HG03066 (cell line): ENCODE measurements around the gene ANKRD33.

ENCODE experiments used
- ATAC-seq: cut with Tn5 transposase; IDR thresholded peaks from one replicate; pipeline ENCODE4 v1.9.1; 2021; ENCODE audit warnings: low read depth; ENCODE audit not compliant: unreplicated experiment

Gene ANKRD33

DNA sequence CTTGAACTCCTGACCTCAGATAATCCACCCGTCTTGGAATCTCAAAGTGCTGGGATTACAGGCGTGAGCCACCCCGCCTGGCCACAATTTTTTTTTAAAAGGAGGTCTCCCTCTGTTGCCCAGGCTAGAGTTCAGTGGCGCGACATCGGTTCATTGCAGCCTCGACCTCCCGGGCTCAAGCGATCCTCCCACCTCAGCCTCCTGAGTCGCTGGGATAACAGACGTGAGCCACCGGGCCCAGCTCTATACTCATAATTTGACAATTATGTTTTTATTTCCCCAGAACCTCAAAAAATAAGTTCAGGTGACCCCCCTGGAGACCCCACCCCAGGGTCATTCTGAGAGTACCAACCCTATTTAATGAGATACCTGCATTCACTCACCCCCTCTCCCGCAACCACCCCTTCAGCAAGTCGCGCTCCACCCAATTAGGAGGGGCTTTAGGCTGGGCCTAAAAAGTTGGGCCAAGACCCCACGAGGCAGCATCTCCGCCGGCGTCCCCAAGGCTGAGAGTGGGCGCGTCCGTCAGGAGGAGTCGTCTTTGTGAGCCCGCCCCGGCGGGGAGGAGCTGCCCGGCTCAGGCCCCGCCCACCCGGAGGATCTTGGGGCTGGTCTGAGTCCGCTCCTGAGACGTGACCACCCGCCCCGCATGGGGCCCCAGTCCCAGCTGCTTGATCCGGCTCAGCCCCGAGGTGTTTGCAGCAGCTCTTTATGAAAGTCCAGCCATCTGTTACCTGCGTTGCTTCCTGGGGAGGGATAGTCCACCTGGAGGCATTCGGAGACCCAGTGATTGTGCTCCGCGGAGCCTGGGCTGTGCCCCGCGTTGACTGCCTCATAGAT lies at the start of gene ANKRD33:
TSS of gene ANKRD33 (plus strand) at position 628 of the 840 bp plus-strand sequence. CDS start at position 712, 84 bp downstream.
- ATAC-seq, result no peak

GRCh38 chr12:51838762-51839161 lies 49.1 kb upstream of the ANKRD33 start:
- no peak for ATAC-seq

DNA sequence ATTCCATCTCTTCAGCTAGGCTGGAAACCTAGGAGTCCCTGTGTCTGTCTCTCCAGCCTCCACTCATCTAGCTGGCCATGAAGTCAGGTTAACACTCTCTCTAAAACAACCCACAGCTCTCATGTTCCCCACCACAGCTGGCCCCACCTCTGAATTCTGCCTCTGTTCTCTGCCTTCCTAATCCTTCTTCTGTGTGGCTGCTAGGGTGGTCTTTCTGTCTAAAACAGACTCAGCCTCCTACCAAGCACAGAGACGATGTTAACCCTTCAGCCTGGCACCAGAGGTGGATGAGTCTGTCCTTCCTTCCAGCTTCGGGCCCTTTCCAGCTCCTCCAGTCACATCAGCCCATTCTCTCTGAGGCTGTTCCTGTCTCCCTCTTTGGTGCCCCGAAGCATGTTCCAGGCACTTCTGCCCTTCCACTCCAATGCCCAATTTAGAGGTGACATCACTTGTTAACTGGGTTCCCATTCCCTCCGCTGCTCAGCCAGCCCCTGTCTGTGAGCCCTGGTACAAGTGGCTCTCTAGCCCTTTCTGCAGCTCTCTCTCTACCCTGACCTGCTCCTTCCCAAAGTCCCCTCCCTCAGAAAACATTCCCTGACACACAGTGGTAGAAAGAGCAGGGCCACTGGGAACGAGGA lies 48.5 kb upstream of the ANKRD33 start:
- no peak for ATAC-seq

GRCh38 chr12:51840966-51841365 lies 46.9 kb upstream of the ANKRD33 start:
- ATAC-seq, result no peak

DNA sequence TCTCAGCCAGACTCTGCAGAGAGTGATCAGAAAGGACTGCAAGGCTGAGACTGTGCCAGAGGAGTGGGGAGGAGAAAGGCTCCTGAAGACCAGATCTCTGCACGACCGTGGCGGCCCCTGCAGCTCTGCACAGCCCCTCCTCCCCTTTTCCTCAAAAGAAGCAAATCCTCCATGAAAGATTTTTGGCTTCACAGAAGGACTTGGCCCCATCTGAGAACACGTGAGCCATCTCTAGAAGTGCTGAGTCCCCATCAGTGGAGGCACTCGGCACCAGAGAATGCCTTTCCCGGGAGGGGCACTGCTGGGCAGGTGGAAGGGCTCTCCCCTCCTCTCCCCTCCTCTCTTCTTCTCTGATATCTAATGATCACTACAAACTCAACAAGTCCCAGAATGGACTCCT lies 46.2 kb upstream of the ANKRD33 start:
- no peak for ATAC-seq

DNA sequence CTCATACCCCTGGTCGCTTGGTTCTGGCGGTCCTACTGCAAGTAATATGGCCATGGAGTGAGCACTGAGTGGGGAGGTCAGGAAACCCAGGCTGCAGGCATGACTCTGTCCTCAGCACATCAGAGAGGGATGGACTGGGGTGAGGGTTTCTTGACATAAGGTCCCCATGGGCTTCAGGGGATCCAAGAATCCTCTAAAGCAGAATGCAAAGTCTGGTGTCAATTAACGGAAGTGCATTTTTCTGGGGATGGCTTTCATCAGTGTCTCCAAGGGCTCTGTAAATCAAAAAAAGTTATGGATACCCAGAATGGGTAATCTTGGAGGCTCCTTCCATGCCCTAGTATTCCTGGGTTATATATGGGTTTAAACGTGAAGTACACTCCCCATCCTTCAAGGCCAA lies 43.0 kb upstream of the ANKRD33 start:
- no peak for ATAC-seq

GRCh38 chr12:51845482-51845881 lies 42.4 kb upstream of the ANKRD33 start:
- no peak for ATAC-seq

DNA sequence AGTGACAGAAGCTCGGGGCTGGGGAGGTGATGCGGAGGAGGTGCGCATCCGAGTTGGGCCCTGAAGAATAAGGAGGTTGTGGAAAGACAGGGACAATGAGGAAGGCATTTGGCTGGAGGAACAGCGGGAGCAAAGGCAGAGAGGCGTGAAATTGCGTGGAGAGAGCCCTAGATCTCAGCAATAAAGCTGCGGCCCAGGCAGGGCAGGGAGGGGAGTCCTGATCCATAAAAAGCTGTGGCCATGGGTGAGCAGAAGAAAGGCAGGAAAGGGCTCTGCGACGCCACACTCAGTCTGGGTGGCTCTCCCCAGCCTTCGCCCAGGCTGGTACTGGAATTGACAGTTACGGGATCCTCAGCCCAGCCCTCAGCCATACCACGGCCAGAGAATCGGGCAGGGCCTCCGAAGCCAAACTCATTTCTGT lies 41.6 kb upstream of the ANKRD33 start:
- no peak for ATAC-seq

GRCh38 chr12:51846911-51847642 lies 40.8 kb upstream of the ANKRD33 start:
- ATAC-seq, result no peak

- ATAC-seq, result no peak
Observed at GRCh38 chr12:51847643-51848325, 40.1 kb upstream of the ANKRD33 start.

GRCh38 chr12:51848326-51848727 lies 39.6 kb upstream of the ANKRD33 start, which contains the start of gene FIGNL2:
FIGNL2 (minus strand) TSS chr12:51848718; CDS start chr12:51822413, 26,305 bp downstream.
- ATAC-seq, result no peak

DNA sequence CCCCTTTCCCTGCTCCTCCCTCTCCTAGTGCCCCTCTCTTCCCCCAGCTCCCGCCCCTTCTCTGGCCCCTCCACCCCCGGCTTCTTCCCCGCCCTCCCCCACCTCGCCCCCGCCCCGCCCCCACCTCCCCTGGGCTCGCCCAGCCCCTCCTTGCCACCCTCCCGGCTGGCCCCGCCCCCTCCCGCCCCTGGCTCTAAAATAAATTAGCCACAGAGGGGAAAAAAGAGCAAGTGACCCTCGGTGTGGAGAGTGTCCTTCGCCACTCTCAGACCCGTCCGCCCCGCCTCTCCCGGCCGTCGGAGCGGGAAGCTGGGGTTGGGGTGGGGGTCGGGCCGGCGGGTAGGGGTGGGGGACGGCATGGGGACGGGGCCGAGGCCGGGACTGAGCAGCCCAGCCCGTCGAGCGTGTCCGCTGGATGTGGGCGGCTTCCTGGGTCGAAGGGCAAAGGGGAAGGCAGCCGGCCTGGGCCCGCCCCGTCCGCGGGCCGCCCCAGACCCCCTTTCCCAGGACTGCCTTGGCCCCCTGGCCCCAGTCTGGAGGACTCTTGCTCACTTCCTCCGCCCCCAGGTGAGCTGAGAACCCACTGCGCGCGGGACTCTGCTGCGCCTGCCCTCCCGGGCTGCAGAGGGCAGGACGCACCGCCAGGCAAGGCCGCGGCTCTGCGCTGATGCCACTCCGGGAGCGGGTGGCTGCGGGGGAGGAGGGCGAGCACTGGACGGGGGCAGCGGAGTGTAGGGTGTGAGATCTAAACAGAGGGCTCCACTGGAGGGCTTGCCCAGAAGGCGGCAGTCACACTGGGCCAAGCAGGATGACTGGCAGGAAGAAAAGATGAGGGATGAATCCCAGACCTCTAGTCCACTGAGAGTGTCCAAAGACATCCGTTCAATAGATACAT lies 38.8 kb upstream of the ANKRD33 start:
- no peak for ATAC-seq

DNA sequence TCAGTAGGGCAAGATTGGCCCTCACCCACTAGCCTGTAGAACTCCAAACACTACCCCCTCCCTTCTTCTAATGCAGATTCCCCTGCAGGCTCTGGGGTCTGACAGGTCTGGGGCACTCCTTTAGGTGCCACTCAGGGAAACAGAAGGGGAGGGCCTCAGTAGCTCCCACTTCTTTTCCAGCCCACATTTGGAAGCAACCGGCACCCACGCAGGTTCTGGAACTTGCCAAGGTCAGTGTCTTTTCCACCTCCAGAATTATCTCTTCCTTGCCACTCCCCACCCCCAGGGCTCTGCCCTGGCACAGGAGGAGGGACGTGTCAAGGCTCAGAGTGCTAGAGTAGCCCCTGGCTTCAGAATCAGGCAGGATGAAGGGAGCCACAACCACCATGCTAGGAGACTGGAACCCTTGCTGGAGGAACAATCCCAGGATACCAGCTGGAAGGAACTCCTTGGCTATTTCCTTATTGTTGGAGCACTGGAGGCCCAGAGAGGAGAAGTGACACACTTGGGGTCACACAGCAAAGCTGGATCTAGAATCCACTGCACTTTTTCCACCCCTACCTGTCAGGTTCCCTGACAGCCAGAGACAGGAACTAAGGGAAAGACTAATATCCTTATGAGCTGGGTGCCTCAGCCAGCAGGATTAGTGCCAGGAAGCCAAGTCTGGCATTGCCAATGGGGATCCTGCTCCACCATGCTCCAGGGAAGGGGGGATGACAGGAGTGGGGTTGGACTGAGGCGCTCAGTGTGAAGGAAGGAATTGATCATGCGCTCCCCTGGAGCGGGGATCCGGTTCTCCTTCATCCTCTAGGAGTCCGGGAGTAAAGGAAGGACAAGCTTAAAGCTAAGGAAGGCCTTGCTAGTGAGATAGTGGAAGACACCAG lies 37.6 kb upstream of the ANKRD33 start:
- ATAC-seq, result no peak

- ATAC-seq, result no peak
Observed at GRCh38 chr12:51850965-51851299, 37.0 kb upstream of the ANKRD33 start.

- no peak for ATAC-seq
Observed at GRCh38 chr12:51851413-51852124, 36.3 kb upstream of the ANKRD33 start.

- ATAC-seq, result no peak
Observed at GRCh38 chr12:51852404-51853137, 35.3 kb upstream of the ANKRD33 start.

- ATAC-seq, result no peak
Observed at GRCh38 chr12:51855586-51856428, 32.1 kb upstream of the ANKRD33 start.
